GM23338 (cell line): Measurements from ENCODE around the gene GABPA. TPM values are rescaled to one million over a fixed set of nuclear protein-coding genes. Genes with fewer than 3 reads are reported as not detected.

Experiments used
- CTCF ChIP-seq, 2 experiments: fragments of 200-600 bp in 1 of 2; sonication (generic) in 1 of 2; conservative IDR thresholded peaks; 2 replicates each; pipeline versions ENCODE4 v1.5.1 to v1.6.1; 2016 to 2017; ENCODE audit warnings: antibody characterized with exemption in 2 of 2, low read depth in 2 of 2, mild to moderate bottlenecking in 2 of 2, moderate library complexity in 1 of 2
- EZH2phosphoT487 ChIP-seq: fragments of 200-600 bp; sonication (generic); IDR thresholded peaks from one replicate; pipeline ENCODE4 v1.8.1; 2018; ENCODE audit warnings: antibody characterized with exemption; ENCODE audit not compliant: unreplicated experiment
- NANOG ChIP-seq: IDR thresholded peaks from 2 replicates; pipeline ENCODE4 v1.6.1; 2016; ENCODE audit warnings: antibody characterized with exemption, borderline replicate concordance
- REST ChIP-seq: IDR thresholded peaks from one replicate; pipeline ENCODE4 v1.6.1; 2018; ENCODE audit warnings: antibody characterized with exemption; ENCODE audit not compliant: unreplicated experiment
- ZNF331 ChIP-seq: fragments of 250-450 bp; sonication (Bioruptor Pico); IDR thresholded peaks from 2 replicates; pipeline ENCODE4 v1.5.0; 2020; ENCODE audit warnings: low read depth, mild to moderate bottlenecking, moderate library complexity
- polyA plus RNA-seq: library from polyadenylated mRNA; unstranded; fragments of >200 nt; fragmentation: Nextera tagmentation; extraction: Ambion mirVana; gene quantifications from 2 replicates; pipeline ENCODE4 v1.2.1, GENCODE V29; 2016
- total RNA-seq: library from RNA; depleted of rRNA; stranded (reverse); fragments of >200 nt; shearing (Covaris generic); gene quantifications from 2 replicates; pipeline ENCODE4 v1.2.3, GENCODE V29; 2014; rRNA removed

Gene GABPA
- total and polyA plus RNA-seq, 2 experiments from 2014 or later, result 8.5 to 28.6 TPM

- TF ChIP-seq REST, result no peak
- TF ChIP-seq EZH2phosphoT487, result no peak
- TF ChIP-seq ZNF331, result no peak
- no peak for TF ChIP-seq NANOG
- TF ChIP-seq CTCF (conservative IDR thresholded peaks at IDR 0.05; ENCODE audit: low read depth in 2 of 2), result no peak
Measured at GRCh38 chr21:25818551-25818950, 83.8 kb downstream of the GABPA start (continued).

Other genes with a start within 250 kb of the GABPA start
- gene MRPL39, start 127.5 kb upstream of the GABPA start, total RNA-seq, result 40.7 and 50.5 TPM in 2 replicates
- 120 and 132 TPM in 2 replicates for gene MRPL39, start 127.5 kb upstream of the GABPA start, polyA plus RNA-seq
- gene JAM2, start 95.7 kb upstream of the GABPA start, total RNA-seq, result 4.9 and 8.7 TPM in 2 replicates
- gene JAM2, start 95.7 kb upstream of the GABPA start, polyA plus RNA-seq, result 12.2 and 14.6 TPM in 2 replicates
- gene ATP5PF, start 68 bp upstream of the GABPA start, total RNA-seq, result 127 and 154 TPM in 2 replicates
- 719 and 751 TPM in 2 replicates for gene ATP5PF, start 68 bp upstream of the GABPA start, polyA plus RNA-seq